ENCODE results near the gene AADACL3. TPM values are rescaled to one million over a fixed set of nuclear protein-coding genes. Genes with fewer than 3 reads are reported as not detected.

Gene AADACL3
- total and polyA plus RNA-seq, 2 donors (not counting 3 experiments of a cell fraction or from before 2014, with no cell fraction given) = not detected

DNA sequence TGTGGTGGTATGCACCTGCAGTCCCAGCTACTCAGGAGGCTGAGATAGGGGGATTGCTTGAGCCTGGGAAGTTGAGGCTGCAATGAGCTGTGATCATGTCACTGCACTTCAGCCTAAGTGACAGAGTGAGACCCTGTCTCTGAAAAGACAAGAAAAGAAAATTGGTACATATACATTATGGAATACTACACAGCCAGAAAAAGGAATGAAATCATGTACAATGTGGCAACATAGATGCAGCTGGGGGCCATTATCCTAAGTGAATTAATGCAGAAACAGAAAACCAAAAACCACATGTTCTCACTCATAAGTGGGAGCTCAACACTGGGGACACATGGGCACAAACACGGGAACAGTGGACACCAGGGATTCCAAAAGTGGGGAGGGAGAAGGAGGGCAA lies 23.0 kb downstream of the AADACL3 start:
- H3K4me1 ChIP-seq (ENCODE audit: control insufficient read depth, extremely low read depth, insufficient read depth, low read length) = no peaks in the 10 kb centered on the region
- no peak overlapping the region for H3K4me2 ChIP-seq (ENCODE audit: insufficient read depth, low read length)
- H3K27me3 ChIP-seq (ENCODE audit: control insufficient read depth in 2 of 2, insufficient read depth in 2 of 2, low read length in 2 of 2) = no peaks in the 10 kb centered on the region
- ChIA-PET CTCF (no interaction called here), POLR2A (no interaction called here)
- FAIRE-seq (no peak), DNase-seq (ENCODE audit: low read depth, low spot score) (no peak)
- no peaks in the 10 kb centered on the region for H3K79me2 ChIP-seq (ENCODE audit: control insufficient read depth, insufficient read depth, low read length)
- dilution Hi-C loops (cut with MboI; ENCODE audit: extremely low pct_ligation_motif_present, low sequenced_read_pairs) = no loop called here
- TF ChIP-seq JUN (IDR thresholded peaks at IDR 0.05; ENCODE audit: borderline replicate concordance, insufficient read depth, insufficient read length, low read depth) (no peak), GATA2 (IDR thresholded peaks at IDR 0.05; ENCODE audit: insufficient read depth, insufficient read length, low read depth, low read length) (no peak), FOS (IDR thresholded peaks at IDR 0.05; ENCODE audit: borderline replicate concordance, insufficient read depth, low read length) (no peak), POLR2A (IDR thresholded peaks at IDR 0.05; ENCODE audit: low read depth, low read length) (no peak), MYC (IDR thresholded peaks at IDR 0.05; ENCODE audit: low read depth, low read length) (no peak), EZH2 (IDR thresholded peaks at IDR 0.05; ENCODE audit: borderline replicate concordance, low read depth, low read length, severe bottlenecking) (no peak), POLR2AphosphoS5 (IDR thresholded peaks at IDR 0.05; ENCODE audit: insufficient read depth, low read depth, low read length) (no peak)
- TF ChIP-seq, protein P1, sequence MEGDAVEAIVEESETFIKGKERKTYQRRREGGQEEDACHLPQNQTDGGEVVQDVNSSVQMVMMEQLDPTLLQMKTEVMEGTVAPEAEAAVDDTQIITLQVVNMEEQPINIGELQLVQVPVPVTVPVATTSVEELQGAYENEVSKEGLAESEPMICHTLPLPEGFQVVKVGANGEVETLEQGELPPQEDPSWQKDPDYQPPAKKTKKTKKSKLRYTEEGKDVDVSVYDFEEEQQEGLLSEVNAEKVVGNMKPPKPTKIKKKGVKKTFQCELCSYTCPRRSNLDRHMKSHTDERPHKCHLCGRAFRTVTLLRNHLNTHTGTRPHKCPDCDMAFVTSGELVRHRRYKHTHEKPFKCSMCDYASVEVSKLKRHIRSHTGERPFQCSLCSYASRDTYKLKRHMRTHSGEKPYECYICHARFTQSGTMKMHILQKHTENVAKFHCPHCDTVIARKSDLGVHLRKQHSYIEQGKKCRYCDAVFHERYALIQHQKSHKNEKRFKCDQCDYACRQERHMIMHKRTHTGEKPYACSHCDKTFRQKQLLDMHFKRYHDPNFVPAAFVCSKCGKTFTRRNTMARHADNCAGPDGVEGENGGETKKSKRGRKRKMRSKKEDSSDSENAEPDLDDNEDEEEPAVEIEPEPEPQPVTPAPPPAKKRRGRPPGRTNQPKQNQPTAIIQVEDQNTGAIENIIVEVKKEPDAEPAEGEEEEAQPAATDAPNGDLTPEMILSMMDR (IDR thresholded peaks at IDR 0.05; ENCODE audit: extremely low read depth in 1 of 2, insufficient read depth in 1 of 2, low read depth in 1 of 2, low read length in 2 of 2) = no peak
- TF ChIP-seq, protein P2, sequence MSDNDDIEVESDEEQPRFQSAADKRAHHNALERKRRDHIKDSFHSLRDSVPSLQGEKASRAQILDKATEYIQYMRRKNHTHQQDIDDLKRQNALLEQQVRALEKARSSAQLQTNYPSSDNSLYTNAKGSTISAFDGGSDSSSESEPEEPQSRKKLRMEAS (IDR thresholded peaks at IDR 0.05; ENCODE audit: insufficient read depth, insufficient read length) = no peak
- intact Hi-C loops (cut with micrococcal nuclease) = no loop called here
- BruUV-seq (replicated peaks) = no TSS peak
- no peak overlapping the region for H3K4me3 ChIP-seq (replicated peaks in 1 of 3; ENCODE audit: insufficient read depth in 1 of 3, low read depth in 1 of 3, low read length in 3 of 3)
- H2AFZ ChIP-seq (ENCODE audit: low read depth, low read length) = no peak overlapping the region
- no peaks in the 10 kb centered on the region for H3K9me3 ChIP-seq (replicated peaks; ENCODE audit: control insufficient read depth, insufficient read depth, low read length)
- no peaks in the 10 kb centered on the region for H3K9me1 ChIP-seq (replicated peaks; ENCODE audit: control insufficient read depth, extremely low read depth, insufficient read depth, low read length)
- H3K27ac ChIP-seq (ENCODE audit: insufficient read depth, low read depth, low read length) = no peak overlapping the region
- no peaks in the 10 kb centered on the region for H4K20me1 ChIP-seq (replicated peaks; ENCODE audit: control insufficient read depth, extremely low read depth, insufficient read depth, low read length)
- H3K9ac ChIP-seq (replicated peaks; ENCODE audit: extremely low read depth, insufficient read depth, low read length) = no peak overlapping the region
- H3K36me3 ChIP-seq (ENCODE audit: control insufficient read depth in 2 of 2, extremely low read depth in 1 of 2, insufficient read depth in 2 of 2, low read length in 2 of 2) = no peaks in the 10 kb centered on the region
